Right renal pelvis (tissue), 4 donors: ENCODE results near the gene EFCAB7. TPM values are rescaled to one million over a fixed set of nuclear protein-coding genes. Genes with fewer than 3 reads are reported as not detected.

Source experiments
- DNase-seq, 4 donors: peaks; one replicate each; pipeline ENCODE4 v3.0.0-alpha.2; 2013; ENCODE audit warnings: low read depth in 4 of 4, low spot score in 3 of 4, missing footprints in 1 of 4
- polyA plus RNA-seq, 4 donors: library from polyadenylated mRNA; unstranded; fragments of 120-200 nt; gene quantifications; one replicate each; pipeline ENCODE4 v1.2.1, GENCODE V29; 2013; ENCODE audit not compliant: insufficient read length in 4 of 4

Gene EFCAB7
- polyA plus RNA-seq, result 10 to 100 TPM; 19.3 to 23.3 (median 21.6) TPM

DNA sequence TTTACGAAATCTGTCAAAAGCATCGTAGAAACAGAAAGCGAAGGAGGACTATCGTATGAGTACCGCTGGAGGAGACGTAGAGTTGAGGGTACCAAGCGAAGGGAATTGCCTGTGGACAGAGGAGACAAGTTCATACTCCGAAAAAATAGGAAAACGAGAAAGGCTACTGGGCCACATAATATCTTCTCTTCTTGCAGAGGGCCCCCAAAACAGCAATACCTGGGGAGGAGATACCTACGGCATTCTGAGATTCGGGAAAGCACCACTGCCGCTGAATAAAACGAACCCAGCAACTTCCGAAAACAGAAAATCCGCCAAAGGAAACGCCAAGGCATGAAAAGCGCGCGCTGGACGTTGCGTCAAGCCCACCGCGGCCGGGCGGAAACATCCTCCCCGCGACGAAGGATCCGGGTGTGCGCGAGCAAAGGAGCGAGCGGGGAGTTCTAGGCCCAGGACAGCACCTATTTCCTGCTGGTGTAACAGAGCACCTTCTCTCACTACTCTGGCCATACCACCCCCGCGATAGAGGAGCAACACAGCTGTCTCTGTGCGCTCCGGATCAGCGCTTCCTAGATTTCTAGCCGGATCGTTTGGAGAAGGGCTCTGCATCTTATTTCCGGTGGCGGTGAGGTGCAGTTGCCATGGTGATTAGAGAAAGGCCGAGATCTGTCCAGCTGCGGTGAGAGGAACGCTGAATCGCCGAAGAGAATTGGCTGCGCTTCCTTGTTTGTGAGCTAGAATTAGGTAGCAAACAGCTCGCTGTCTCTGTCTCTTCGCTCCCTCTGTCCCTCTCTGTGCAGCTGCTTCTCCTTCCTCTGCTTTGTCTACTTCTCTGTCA, at the start of gene EFCAB7, which contains the start of gene ITGB3BP:
EFCAB7 (plus strand) TSS at position 635 of the 838 bp plus-strand sequence. CDS start 2,048 bp downstream, outside the sequence.
ITGB3BP (minus strand) TSS at position 335 of the 838 bp plus-strand sequence; CDS start at position 243, 92 bp downstream.
- DNase-seq, result peak; percentile 84 to 89 (median 86)

- DNase-seq, result no peak
Observed at GRCh38 chr1:63475761-63476160, 47.6 kb upstream of the EFCAB7 start.

DNA sequence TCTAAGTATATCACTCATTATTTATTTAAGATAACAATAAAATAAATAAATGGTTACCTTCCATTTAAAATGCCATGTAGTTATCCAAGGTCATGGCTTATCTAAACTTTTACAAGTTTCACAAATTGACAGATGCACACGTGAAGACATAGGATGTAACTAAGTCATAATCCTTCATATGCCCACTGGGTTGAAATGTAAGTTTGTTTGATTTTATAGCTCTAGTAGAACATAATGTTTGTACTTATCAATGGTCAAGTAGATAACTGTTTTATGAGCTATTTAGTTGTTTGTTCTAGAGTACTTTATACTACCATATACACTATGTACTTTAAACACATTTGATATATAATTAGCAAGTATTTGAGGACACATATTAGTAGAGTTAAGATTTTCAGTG, 43.3 kb upstream of the EFCAB7 start:
- DNase-seq, result no peak

DNA sequence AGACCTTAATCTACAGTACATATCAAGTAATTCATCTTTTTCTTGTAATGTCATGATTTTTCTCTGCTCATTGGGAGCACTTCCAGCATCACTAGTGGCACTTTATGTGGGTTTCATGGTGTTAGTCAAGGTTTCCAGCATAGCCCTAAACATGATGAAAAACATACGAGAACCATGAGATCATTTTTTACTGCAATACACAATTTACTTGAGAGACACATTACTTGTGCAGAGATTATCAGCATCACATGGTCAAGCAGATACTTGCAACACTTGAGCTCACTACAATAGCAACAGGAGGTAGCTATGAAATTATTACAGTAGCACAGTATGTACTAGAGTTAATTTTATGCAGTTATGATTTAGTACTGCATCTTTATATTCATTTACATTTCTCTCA, 36.7 kb upstream of the EFCAB7 start:
- DNase-seq, result no peak

GRCh38 chr1:63487336-63488065, 35.8 kb upstream of the EFCAB7 start:
- DNase-seq, result no peak

DNA sequence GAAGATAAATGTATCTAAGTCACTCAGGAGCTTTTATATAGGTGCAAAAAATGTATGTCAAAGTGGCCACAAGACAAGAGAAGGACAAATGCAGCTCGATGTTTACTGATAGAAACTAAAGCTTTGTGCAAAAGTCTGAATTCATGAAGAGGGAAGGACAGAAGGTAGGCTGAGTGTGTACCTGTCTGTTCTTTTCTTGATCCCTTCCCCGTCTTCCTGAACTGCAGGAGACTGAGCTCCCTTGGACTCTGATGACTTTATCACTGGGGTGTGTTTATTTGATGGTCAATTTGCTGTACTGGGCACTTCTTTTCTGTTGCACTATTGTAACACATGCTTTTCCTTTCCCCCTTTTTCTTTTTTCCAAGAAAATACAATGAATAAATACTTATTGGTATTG, 25.7 kb upstream of the EFCAB7 start:
- DNase-seq, result no peak

DNA sequence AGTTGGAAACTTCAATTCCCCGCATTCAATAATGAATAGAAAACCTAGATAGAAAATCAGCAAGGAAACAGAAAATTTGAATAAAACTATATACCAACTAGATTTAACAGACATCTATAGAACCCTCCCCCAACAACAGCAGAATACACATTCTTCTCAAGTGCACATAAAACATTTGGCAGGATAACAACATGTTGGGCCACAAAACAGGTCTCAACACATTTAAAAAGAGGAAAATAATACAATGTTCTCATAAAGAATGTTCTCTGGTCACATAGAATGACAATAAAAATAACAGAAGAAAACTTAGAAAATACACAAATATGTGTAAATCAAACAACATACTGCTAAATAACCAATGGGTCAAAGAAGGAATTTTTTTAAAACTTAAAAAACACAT, 25.2 kb upstream of the EFCAB7 start:
- DNase-seq, result no peak

DNA sequence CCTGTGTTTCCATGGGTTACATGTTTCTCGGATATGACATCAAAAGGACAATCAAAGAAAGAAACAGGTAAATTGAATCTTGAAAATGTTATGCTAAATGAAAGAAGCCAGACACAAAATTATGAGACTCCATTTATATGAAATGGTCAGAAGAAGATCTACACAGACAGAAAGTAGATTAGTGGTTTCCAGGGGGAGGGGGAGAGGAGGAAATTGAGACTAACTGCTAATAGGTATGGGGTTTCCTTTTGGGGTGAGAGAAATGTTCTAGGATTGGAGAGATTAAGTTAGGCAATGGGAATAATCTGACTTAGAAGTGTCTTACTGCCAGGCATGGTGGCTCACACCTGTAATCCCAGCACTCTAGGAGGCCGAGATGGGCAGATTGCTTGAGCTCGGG, 22.1 kb upstream of the EFCAB7 start:
- DNase-seq, result no peak

GRCh38 chr1:63506782-63507181, 16.5 kb upstream of the EFCAB7 start:
- DNase-seq, result no peak

GRCh38 chr1:63509718-63510117, 13.6 kb upstream of the EFCAB7 start:
- DNase-seq, result no peak

DNA sequence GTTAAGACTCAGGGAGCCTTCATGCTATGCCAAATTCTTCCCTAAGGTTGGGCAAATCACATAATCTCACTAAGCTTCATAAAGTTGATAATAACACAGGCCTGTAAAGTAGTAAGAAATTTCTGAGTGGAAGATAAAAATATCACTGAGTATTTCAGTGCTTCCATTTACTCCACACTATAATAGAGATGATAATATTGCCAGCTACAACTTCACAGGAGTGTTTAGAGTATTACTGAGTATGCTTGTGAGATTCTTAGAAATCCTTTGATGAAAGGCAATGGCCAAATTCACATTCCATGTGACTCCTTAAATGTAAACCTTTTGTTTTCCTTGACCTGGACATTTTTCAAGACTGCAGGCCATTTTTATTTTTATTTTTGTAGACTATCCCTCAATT, 10.7 kb upstream of the EFCAB7 start:
- DNase-seq, result no peak

GRCh38 chr1:63516629-63517028, 6.7 kb upstream of the EFCAB7 start:
- no peak for DNase-seq

DNA sequence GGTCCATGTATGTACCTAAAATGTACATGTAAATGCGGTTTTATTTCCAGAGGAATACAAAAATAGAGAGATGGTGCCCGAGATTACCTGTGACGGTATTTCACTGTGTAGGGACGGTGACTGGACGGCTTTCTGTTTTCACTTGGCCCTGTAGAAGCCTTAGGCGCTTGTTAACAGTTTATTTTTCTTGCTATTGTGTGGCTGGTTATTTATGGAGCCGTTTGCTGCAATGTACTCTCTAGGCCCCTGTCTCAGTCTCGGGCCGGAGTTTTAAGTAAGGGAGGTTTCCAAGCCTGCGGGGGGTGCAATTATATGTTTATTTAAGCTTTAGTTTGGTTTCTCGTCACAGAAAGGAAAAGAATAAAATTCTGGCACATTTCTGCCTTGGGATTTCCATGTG, 413 bp downstream of the EFCAB7 start:
- DNase-seq, result no peak

DNA sequence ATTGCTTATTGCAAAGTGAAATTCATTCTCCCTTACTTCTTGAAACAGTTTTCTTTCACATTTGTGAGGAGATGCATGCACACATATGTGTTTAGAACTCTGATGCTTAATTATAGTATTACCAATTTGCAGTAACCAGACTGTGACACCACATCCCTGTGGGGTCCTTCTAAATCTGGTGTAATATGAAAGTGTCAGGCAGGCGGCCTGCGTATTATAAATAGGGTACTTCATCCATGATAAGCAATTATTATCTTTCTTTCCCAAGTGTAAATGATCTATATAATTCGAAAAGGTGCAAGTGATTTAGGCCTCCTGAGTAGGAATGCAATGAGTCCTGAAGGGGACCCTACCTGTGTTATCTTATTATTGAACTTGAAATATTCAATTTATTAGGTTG, 876 bp downstream of the EFCAB7 start:
- no peak for DNase-seq

DNA sequence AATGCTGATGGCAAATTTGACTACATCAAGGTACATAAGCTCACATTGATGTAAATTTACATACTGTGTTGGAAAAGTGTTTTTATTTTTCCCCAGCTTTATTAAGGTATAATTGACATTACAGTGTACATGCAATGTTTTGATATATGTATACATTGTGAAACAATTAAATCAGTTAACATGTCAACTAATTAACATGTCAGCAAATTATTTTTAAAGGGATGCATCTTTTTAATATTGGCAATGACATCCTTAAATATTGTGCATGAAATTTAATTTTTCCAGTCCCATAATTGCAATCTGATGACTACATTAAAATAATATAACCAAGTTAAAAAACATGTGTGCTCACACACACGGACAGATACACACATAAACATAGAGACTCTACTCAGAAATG, 9.4 kb downstream of the EFCAB7 start:
- DNase-seq, result no peak

- no peak for DNase-seq
Observed at GRCh38 chr1:63533931-63534330, 10.6 kb downstream of the EFCAB7 start.

GRCh38 chr1:63534406-63534805, 11.1 kb downstream of the EFCAB7 start:
- DNase-seq, result no peak

DNA sequence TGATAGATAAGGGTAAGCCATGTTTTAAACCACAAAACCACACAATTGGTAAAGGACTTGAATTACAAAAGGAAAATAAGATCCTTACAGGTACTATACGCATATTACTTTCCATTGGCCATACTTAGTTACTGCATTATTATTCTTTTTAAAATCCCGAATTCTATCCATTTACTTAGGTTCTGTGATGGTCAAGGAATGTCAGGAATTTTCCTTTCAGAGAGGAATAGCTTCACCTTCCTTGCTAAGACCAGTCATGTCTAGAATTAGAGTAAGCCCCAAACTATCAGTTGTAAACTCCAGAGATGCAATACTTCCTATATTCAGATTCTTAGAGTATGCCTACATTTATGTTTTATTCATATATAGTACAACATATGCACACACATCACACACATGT, 13.7 kb downstream of the EFCAB7 start:
- DNase-seq, result no peak

- no peak for DNase-seq
Observed at GRCh38 chr1:63537940-63538339, 14.6 kb downstream of the EFCAB7 start.

DNA sequence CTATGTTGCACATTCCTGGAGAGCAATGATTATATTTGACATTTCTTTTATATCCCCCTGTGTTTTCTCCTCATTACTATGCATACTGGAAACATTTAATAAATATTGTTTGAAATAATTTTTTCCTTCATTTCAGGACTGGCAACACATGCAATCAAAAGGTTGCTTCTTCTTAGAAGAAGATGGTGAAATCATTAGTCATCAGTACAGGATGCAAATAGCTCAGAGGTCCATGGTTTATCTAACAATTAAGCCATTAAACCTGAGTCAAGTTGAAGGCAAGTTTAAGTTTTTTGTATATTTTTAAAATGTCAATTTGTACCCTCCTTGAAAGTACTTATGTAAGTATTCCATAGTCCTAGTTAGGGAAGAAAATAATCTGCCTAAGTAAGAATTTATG, 22.5 kb downstream of the EFCAB7 start:
- no peak for DNase-seq

DNA sequence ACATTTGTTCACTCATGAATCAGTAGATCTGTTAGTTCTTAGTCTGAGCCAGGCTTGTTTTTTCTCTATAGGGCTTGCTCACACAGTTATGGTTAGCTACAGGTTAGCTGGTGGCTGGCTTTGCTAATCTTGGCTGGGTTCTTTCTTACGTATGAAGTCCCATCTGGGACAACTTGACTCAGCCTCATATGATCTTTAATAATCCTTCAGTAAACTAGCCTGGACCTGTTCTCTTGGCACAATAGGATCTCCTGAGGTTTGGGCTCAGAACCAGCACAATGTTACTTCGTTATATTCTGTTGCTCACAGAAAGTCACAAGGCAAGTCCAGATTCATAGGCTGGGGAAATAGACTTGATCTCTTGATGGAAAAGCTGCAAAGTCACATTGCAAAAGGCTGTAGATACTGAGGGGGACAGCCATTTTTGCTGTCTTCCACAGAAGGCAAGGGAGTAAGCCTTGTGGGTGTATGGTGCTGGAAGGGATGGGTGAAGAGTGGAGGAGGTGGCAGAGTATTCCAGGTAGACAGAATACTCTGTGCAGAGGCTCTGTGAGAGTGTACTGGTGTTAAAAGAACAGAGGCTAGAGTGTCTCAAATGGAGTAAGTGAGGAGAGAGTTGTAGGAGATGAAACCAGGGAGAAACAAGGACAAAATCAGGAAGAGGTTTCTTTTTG, 24.4 kb downstream of the EFCAB7 start:
- DNase-seq, result no peak
